Cardiac muscle cell (in vitro differentiated cells and primary cell): Measurements from ENCODE around the gene C10orf95. TPM values are rescaled to one million over a fixed set of nuclear protein-coding genes. Genes with fewer than 3 reads are reported as not detected.
A peak's percentile ranks its signal among the peaks of the same experiment; 100 is the strongest.

Experiments used
- DNase-seq, 2 donors: peaks; one replicate each; pipeline versions ENCODE4 v3.0.0 to v3.0.0-alpha.2; 2010 to 2017; ENCODE audit warnings: low read depth in 1 of 2, low spot score in 1 of 2
- H3K27ac ChIP-seq: fragments of 200-600 bp; sonication (generic); 2 replicates; pipeline ENCODE4 v1.5.1; 2016
- H3K27me3 ChIP-seq: fragments of 200-600 bp; sonication (generic); 2 replicates; pipeline ENCODE4 v1.6.0; 2016; ENCODE audit warnings: control low read depth
- H3K36me3 ChIP-seq: fragments of 200-600 bp; sonication (generic); 2 replicates; pipeline ENCODE4 v1.5.1; 2016; ENCODE audit warnings: control low read depth
- H3K4me1 ChIP-seq: fragments of 200-600 bp; sonication (generic); 2 replicates; pipeline ENCODE4 v1.8.1; 2017; ENCODE audit warnings: low read depth, mild to moderate bottlenecking, mixed run types
- H3K4me3 ChIP-seq: fragments of 200-600 bp; sonication (generic); 2 replicates; pipeline ENCODE4 v1.5.1; 2016; ENCODE audit warnings: mild to moderate bottlenecking
- H3K9me3 ChIP-seq: fragments of 200-600 bp; sonication (generic); 2 replicates; pipeline ENCODE4 v1.5.1; 2017; ENCODE audit warnings: low read depth, mild to moderate bottlenecking, control low read depth
- CTCF ChIP-seq: IDR thresholded peaks from 2 replicates; pipeline ENCODE4 v1.5.1; 2012; ENCODE audit warnings: low read depth, mild to moderate bottlenecking, low read length
- polyA plus RNA-seq: library from polyadenylated mRNA; unstranded; fragments of >200 nt; fragmentation: Nextera tagmentation; extraction: Ambion mirVana; gene quantifications from 2 replicates; pipeline ENCODE4 v1.2.1, GENCODE V29; 2016
- total RNA-seq: library from RNA; depleted of rRNA; stranded (reverse); fragments of >200 nt; gene quantifications from 2 replicates; pipeline ENCODE4 v1.2.3, GENCODE V29; 2016

Gene C10orf95
- total and polyA plus RNA-seq, 2 experiments from 2014 or later, result 1.7 TPM; not detected in 1

GRCh38 chr10:102479651-102480050 is 28.3 kb upstream of the C10orf95 start:
- H3K36me3 ChIP-seq, result peaks cover 37% of the 10 kb centered on the region

GRCh38 chr10:102476466-102477141 is 25.3 kb upstream of the C10orf95 start:
- no peak for DNase-seq
- no peak for TF ChIP-seq CTCF
- Histone ChIP-seq H3K4me3 (no peak overlapping the region), H3K9me3 (no peaks in the 10 kb centered on the region), H3K4me1 (peaks cover 5% of the 10 kb centered on the region), H3K27ac (peak overlapping the region; percentile 39), H3K36me3 (peaks cover 8% of the 10 kb centered on the region), H3K27me3 (no peaks in the 10 kb centered on the region)

More at GRCh38 chr10:102479651-102480050, 28.3 kb upstream of the C10orf95 start:
- Histone ChIP-seq H3K9me3 (no peaks in the 10 kb centered on the region), H3K4me1 (peaks cover 5% of the 10 kb centered on the region), H3K27ac (peak overlapping the region; percentile 61), H3K27me3 (no peaks in the 10 kb centered on the region), H3K4me3 (no peak overlapping the region)
- TF ChIP-seq CTCF, result no peak
- no peak for DNase-seq

GRCh38 chr10:102475451-102476040 is 24.2 kb upstream of the C10orf95 start:
- Histone ChIP-seq H3K27me3 (no peaks in the 10 kb centered on the region), H3K4me3 (no peak overlapping the region), H3K4me1 (peaks cover 5% of the 10 kb centered on the region), H3K27ac (no peak overlapping the region), H3K9me3 (no peaks in the 10 kb centered on the region), H3K36me3 (peaks cover under 1% of the 10 kb centered on the region)
- DNase-seq, result no peak
- no peak for TF ChIP-seq CTCF

GRCh38 chr10:102473445-102474331 is 22.3 kb upstream of the C10orf95 start:
- Histone ChIP-seq H3K27me3 (no peaks in the 10 kb centered on the region), H3K9me3 (no peaks in the 10 kb centered on the region), H3K4me3 (no peak overlapping the region), H3K36me3 (no peaks in the 10 kb centered on the region), H3K27ac (no peak overlapping the region), H3K4me1 (no peaks in the 10 kb centered on the region)
- no peak for TF ChIP-seq CTCF
- DNase-seq, result no peak

- H3K27ac ChIP-seq, result no peak overlapping the region
- no peaks in the 10 kb centered on the region for H3K4me1 ChIP-seq
- no peak for TF ChIP-seq CTCF
- DNase-seq, result no peak
- H3K36me3 ChIP-seq, result no peaks in the 10 kb centered on the region
- no peaks in the 10 kb centered on the region for H3K27me3 ChIP-seq
- H3K9me3 ChIP-seq, result no peaks in the 10 kb centered on the region
- no peak overlapping the region for H3K4me3 ChIP-seq
Observed at GRCh38 chr10:102470579-102471546, 19.5 kb upstream of the C10orf95 start.
